ENCODE results near the gene C10orf105.

C10orf105 gene

GRCh38 chr10:71751515-71752224, 32.1 kb upstream of the C10orf105 start:
- FAIRE-seq = no peak

GRCh38 chr10:71750986-71751385, 31.4 kb upstream of the C10orf105 start:
- FAIRE-seq = no peak

GRCh38 chr10:71750124-71750841, 30.7 kb upstream of the C10orf105 start:
- FAIRE-seq = no peak

GRCh38 chr10:71749396-71749795, 29.8 kb upstream of the C10orf105 start:
- FAIRE-seq = no peak

GRCh38 chr10:71748671-71749191, 29.2 kb upstream of the C10orf105 start:
- no peak for FAIRE-seq

GRCh38 chr10:71747551-71748523, 28.3 kb upstream of the C10orf105 start:
- FAIRE-seq = no peak

GRCh38 chr10:71747039-71747531, 27.5 kb upstream of the C10orf105 start:
- FAIRE-seq = no peak

GRCh38 chr10:71746344-71747037, 26.9 kb upstream of the C10orf105 start:
- no peak for FAIRE-seq

GRCh38 chr10:71745664-71746250, 26.2 kb upstream of the C10orf105 start:
- no peak for FAIRE-seq

- FAIRE-seq = no peak
Observed at GRCh38 chr10:71744897-71745663, 25.5 kb upstream of the C10orf105 start.

GRCh38 chr10:71743866-71744265, 24.3 kb upstream of the C10orf105 start:
- FAIRE-seq = no peak

- FAIRE-seq = no peak
Observed at GRCh38 chr10:71743089-71743838, 23.7 kb upstream of the C10orf105 start.

GRCh38 chr10:71742301-71743088, 22.9 kb upstream of the C10orf105 start:
- FAIRE-seq = no peak

GRCh38 chr10:71741671-71742070, 22.1 kb upstream of the C10orf105 start:
- no peak for FAIRE-seq

- no peak for FAIRE-seq
Observed at GRCh38 chr10:71741029-71741428, 21.5 kb upstream of the C10orf105 start.

- no peak for FAIRE-seq
Observed at GRCh38 chr10:71740069-71740653, 20.6 kb upstream of the C10orf105 start.

GRCh38 chr10:71739358-71739900, 19.9 kb upstream of the C10orf105 start:
- no peak for FAIRE-seq

GRCh38 chr10:71737834-71738197, 18.2 kb upstream of the C10orf105 start:
- FAIRE-seq = no peak

All from colon (tissue), 2 donors.